WTC11 (cell line): Measurements from ENCODE around the gene PER3. TPM values are rescaled to one million over a fixed set of nuclear protein-coding genes. Genes with fewer than 3 reads are reported as not detected.

ENCODE experiments used
- ATAC-seq: fragments of 200-7000 bp; cut with Tn5 transposase; 2 replicates; pipeline ENCODE4 v1.10.0; 2021; ENCODE audit warnings: mild to moderate bottlenecking, moderate library complexity
- CTCF ChIA-PET: fragments of 300-600 bp; sonication (Branson Sonifier 250); formaldehyde crosslinking; loops from one replicate; lab custom pipeline; 2021; ENCODE audit warnings: antibody characterized with exemption; lab: Charles Lee
- POLR2A ChIA-PET: fragments of 350-600 bp; sonication (Branson Sonifier 250); formaldehyde crosslinking; loops from one replicate; lab custom pipeline; 2021; ENCODE audit warnings: antibody characterized with exemption; lab: Charles Lee
- DNase-seq: peaks from one replicate; pipeline ENCODE4 v3.0.0; 2021; ENCODE audit warnings: low spot score
- H3K27ac Mint-ChIP-seq: 2 replicates; pipeline ENCODE4 v1.8.0; 2021; ENCODE audit warnings: mixed read lengths
- H3K27me3 Mint-ChIP-seq: 2 replicates; pipeline ENCODE4 v1.8.0; 2021; ENCODE audit warnings: low read depth, mild to moderate bottlenecking, moderate library complexity, mixed read lengths
- H3K36me3 Mint-ChIP-seq: 2 replicates; pipeline ENCODE4 v1.8.0; 2021; ENCODE audit warnings: mixed read lengths
- H3K4me1 Mint-ChIP-seq: 2 replicates; pipeline ENCODE4 v1.8.0; 2022; ENCODE audit warnings: mixed read lengths
- H3K4me3 Mint-ChIP-seq: 2 replicates; pipeline ENCODE4 v1.8.0; 2021; ENCODE audit warnings: mild to moderate bottlenecking, moderate library complexity, mixed read lengths
- H3K9me3 Mint-ChIP-seq: 2 replicates; pipeline ENCODE4 v1.8.0; 2021; ENCODE audit warnings: mixed read lengths
- CREB1 ChIP-seq: sonication (generic); formaldehyde crosslinking; IDR thresholded peaks from 2 replicates; pipeline ENCODE4 v1.8.0; 2023; ENCODE audit warnings: mild to moderate bottlenecking, missing genetic modification reagents
- HMGA2 ChIP-seq: fragments of 250-450 bp; sonication (Bioruptor Pico); IDR thresholded peaks from 2 replicates; pipeline ENCODE4 v1.4.0; 2021; ENCODE audit warnings: mild to moderate bottlenecking, moderate library complexity
- JAZF1 ChIP-seq: fragments of 250-450 bp; sonication (Bioruptor Pico); IDR thresholded peaks from 2 replicates; pipeline ENCODE4 v1.9.0; 2021; ENCODE audit warnings: moderate library complexity, mild to moderate bottlenecking, inconsistent platforms
- JUN ChIP-seq: sonication (generic); formaldehyde crosslinking; IDR thresholded peaks from 2 replicates; pipeline ENCODE4 v1.8.0; 2023; ENCODE audit warnings: mild to moderate bottlenecking, missing genetic modification reagents
- MXD4 ChIP-seq: fragments of 250-450 bp; sonication (Bioruptor Pico); IDR thresholded peaks from 2 replicates; pipeline ENCODE4 v1.8.0; 2021; ENCODE audit warnings: mild to moderate bottlenecking, moderate library complexity, borderline replicate concordance
- NR1H2 ChIP-seq: sonication (generic); formaldehyde crosslinking; IDR thresholded peaks from 2 replicates; pipeline ENCODE4 v1.9.0; 2021; ENCODE audit warnings: mild to moderate bottlenecking, moderate library complexity, missing genetic modification reagents
- SMAD3 ChIP-seq: sonication (generic); formaldehyde crosslinking; IDR thresholded peaks from 2 replicates; pipeline ENCODE4 v1.8.0; 2022; ENCODE audit warnings: missing genetic modification reagents, mild to moderate bottlenecking, borderline replicate concordance
- SOX15 ChIP-seq: fragments of 250-450 bp; sonication (Bioruptor Pico); IDR thresholded peaks from 2 replicates; pipeline ENCODE4 v1.9.0; 2021; ENCODE audit warnings: mild to moderate bottlenecking
- TEAD4 ChIP-seq: sonication (generic); formaldehyde crosslinking; IDR thresholded peaks from 2 replicates; pipeline ENCODE4 v1.8.0; 2022; ENCODE audit warnings: mild to moderate bottlenecking, missing genetic modification reagents
- ZNF416 ChIP-seq: fragments of 250-450 bp; sonication (Bioruptor Pico); IDR thresholded peaks from 2 replicates; pipeline ENCODE4 v1.9.0; 2021; ENCODE audit warnings: mild to moderate bottlenecking, inconsistent platforms
- total RNA-seq: library from RNA; stranded (reverse); gene quantifications from 3 replicates; pipeline ENCODE4 v1.2.3, GENCODE V29; 2021
- TF ChIP-seq, protein P1 (sequence below): sonication (generic); formaldehyde crosslinking; IDR thresholded peaks from 2 replicates; pipeline ENCODE4 v1.8.1; 2023; ENCODE audit warnings: mild to moderate bottlenecking, missing genetic modification reagents, moderate library complexity
- TF ChIP-seq, protein P2 (sequence below): sonication (generic); formaldehyde crosslinking; IDR thresholded peaks from 2 replicates; pipeline ENCODE4 v1.8.1; 2023; ENCODE audit warnings: mild to moderate bottlenecking, missing genetic modification reagents
- TF ChIP-seq, protein P3 (sequence below): fragments of 250-450 bp; sonication (Bioruptor Pico); conservative IDR thresholded peaks from 2 replicates; pipeline ENCODE4 v1.9.0; 2021; ENCODE audit warnings: mild to moderate bottlenecking
- TF ChIP-seq, protein P4 (sequence below): sonication (generic); formaldehyde crosslinking; conservative IDR thresholded peaks from 2 replicates; pipeline ENCODE4 v1.8.1; 2022; ENCODE audit warnings: mild to moderate bottlenecking, missing genetic modification reagents
- TF ChIP-seq, protein P5 (sequence below): sonication (generic); formaldehyde crosslinking; IDR thresholded peaks from 2 replicates; pipeline ENCODE4 v1.8.1; 2022; ENCODE audit warnings: mild to moderate bottlenecking, missing genetic modification reagents, moderate library complexity, borderline replicate concordance
- TF ChIP-seq, protein P6 (sequence below): sonication (generic); formaldehyde crosslinking; IDR thresholded peaks from 2 replicates; pipeline ENCODE4 v1.8.1; 2022; ENCODE audit warnings: low read depth, missing genetic modification reagents, borderline replicate concordance
- TF ChIP-seq, protein P7 (sequence below): fragments of 250-450 bp; sonication (Bioruptor Pico); IDR thresholded peaks from 2 replicates; pipeline ENCODE4 v1.9.0; 2021; ENCODE audit warnings: mild to moderate bottlenecking
- TF ChIP-seq, protein P8 (sequence below): sonication (generic); formaldehyde crosslinking; IDR thresholded peaks from 2 replicates; pipeline ENCODE4 v1.8.0; 2022; ENCODE audit warnings: mild to moderate bottlenecking, missing genetic modification reagents

The PER3 gene
- total RNA-seq, 1 experiment from 2014 or later, result 8.5 TPM

DNA sequence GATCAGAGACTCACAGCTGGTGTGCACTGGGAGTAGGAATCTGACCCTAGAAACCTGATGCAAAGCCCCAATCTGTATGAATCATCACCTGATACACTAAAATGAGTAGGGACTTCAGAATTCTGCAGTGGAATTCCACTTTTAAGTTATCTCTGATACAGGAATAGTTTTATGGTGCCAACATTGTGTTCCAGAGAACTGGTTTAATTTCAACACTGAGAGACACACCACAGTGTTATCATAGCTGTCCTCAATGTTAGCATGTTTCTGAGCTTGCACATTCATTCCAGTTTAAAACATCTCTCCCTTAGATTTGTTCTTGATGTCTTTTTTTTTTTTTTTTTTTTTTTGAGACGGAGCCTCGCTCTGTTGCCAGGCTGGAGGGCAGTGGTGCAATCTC is 61.7 kb downstream of the PER3 start:
- TF ChIP-seq ZNF416 (CRISPR knock-in tag), result no peak
- no peak for TF ChIP-seq JAZF1 (CRISPR knock-in tag)
- TF ChIP-seq TEAD4 (CRISPR knock-in tag), result no peak
- no peak overlapping the region for H3K27ac Mint-ChIP-seq
- no peaks in the 10 kb centered on the region for H3K27me3 Mint-ChIP-seq
- POLR2A ChIA-PET, result no interaction called here
- CTCF ChIA-PET, result interaction anchor here (0.9 to 1.7 kb wide), 3 partner anchors 38 to 176 kb away, joined by 3 to 4 read pairs (median 3); no protein-coding TSS in a partner anchor
- H3K4me1 Mint-ChIP-seq, result no peaks in the 10 kb centered on the region
- no peak for DNase-seq
- no peak overlapping the region for H3K4me3 Mint-ChIP-seq
- ATAC-seq, result no peak
- H3K9me3 Mint-ChIP-seq, result no peaks in the 10 kb centered on the region
- 0 out of 2 replicates have a peak, but pooled peaks cover 3% of the 10 kb centered on the region for H3K36me3 Mint-ChIP-seq

DNA sequence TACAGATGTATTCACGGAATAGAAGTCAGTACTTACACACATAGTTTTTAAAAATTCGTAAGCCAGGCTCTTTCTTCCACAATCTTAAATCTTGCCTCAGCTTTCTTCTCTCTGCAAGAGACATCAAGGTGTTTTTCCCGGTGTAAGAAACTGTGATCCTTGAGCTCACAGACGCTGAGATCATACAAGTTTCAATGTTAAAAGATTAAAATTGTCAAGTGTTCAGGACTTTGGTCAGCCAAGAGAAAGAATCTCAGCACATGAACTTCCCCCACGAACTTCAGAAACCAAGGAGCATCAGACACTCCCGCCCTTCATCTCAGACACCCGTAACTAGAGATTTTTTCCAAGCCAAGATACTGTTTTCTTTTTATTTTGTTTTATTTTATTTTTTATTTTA is 62.6 kb downstream of the PER3 start:
- H3K27me3 Mint-ChIP-seq, result no peaks in the 10 kb centered on the region
- no peak for ATAC-seq
- POLR2A ChIA-PET, result no interaction called here
- no peak overlapping the region for H3K27ac Mint-ChIP-seq
- no peaks in the 10 kb centered on the region; the same call in 1 of the 2 replicates for H3K4me1 Mint-ChIP-seq
- H3K4me3 Mint-ChIP-seq, result no peak overlapping the region
- CTCF ChIA-PET, result interaction anchor here (1.3 to 1.7 kb wide), 2 partner anchors 38 to 177 kb away, joined by 3 to 4 read pairs; no protein-coding TSS in a partner anchor
- H3K9me3 Mint-ChIP-seq, result no peaks in the 10 kb centered on the region
- H3K36me3 Mint-ChIP-seq, result no peaks in the 10 kb centered on the region
- TF ChIP-seq, protein P1, sequence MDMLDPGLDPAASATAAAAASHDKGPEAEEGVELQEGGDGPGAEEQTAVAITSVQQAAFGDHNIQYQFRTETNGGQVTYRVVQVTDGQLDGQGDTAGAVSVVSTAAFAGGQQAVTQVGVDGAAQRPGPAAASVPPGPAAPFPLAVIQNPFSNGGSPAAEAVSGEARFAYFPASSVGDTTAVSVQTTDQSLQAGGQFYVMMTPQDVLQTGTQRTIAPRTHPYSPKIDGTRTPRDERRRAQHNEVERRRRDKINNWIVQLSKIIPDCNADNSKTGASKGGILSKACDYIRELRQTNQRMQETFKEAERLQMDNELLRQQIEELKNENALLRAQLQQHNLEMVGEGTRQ (CRISPR knock-in tag), result no peak
- 0 out of 2 replicates have a peak, but pooled peaks have one; percentile 47 for TF ChIP-seq HMGA2 (CRISPR knock-in tag)
- no peak for DNase-seq

DNA sequence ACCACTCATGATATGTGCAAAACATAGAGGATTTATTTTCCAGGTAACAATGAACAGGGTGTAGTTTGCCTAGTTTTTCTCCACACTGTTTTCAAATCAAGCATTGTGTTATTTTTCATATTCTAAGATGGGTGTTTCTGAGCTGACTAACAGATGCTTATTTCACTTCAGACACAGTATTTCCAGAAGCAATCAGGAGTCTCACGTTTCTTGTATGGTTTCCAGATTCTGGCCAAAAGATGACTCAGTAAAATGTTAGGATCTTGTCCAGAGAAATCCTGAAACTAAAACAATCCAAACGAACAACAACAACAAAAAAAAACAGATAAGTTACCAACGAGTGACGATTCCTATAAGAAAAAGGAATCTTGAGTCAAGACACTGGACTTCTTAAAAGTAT is 63.5 kb downstream of the PER3 start:
- Mint-ChIP-seq H3K4me3 (no peak overlapping the region), H3K36me3 (no peaks in the 10 kb centered on the region), H3K27ac (no peak overlapping the region), H3K27me3 (no peaks in the 10 kb centered on the region), H3K4me1 (peaks cover 2% of the 10 kb centered on the region), H3K9me3 (no peaks in the 10 kb centered on the region)
- ATAC-seq (no peak), DNase-seq (no peak)
- POLR2A ChIA-PET, result no interaction called here
- CTCF ChIA-PET, result interaction anchor here (1.5 to 1.7 kb wide), 2 partner anchors 39 to 178 kb away, joined by 3 to 4 read pairs; no protein-coding TSS in a partner anchor
- TF ChIP-seq SOX15 (CRISPR knock-in tag) (no peak), JUN (CRISPR knock-in tag) (no peak), NR1H2 (CRISPR knock-in tag) (no peak), CREB1 (CRISPR knock-in tag) (no peak), MXD4 (CRISPR knock-in tag) (no peak), SMAD3 (no peak)
- TF ChIP-seq, protein P1 (CRISPR knock-in tag), result no peak
- TF ChIP-seq, protein P2, sequence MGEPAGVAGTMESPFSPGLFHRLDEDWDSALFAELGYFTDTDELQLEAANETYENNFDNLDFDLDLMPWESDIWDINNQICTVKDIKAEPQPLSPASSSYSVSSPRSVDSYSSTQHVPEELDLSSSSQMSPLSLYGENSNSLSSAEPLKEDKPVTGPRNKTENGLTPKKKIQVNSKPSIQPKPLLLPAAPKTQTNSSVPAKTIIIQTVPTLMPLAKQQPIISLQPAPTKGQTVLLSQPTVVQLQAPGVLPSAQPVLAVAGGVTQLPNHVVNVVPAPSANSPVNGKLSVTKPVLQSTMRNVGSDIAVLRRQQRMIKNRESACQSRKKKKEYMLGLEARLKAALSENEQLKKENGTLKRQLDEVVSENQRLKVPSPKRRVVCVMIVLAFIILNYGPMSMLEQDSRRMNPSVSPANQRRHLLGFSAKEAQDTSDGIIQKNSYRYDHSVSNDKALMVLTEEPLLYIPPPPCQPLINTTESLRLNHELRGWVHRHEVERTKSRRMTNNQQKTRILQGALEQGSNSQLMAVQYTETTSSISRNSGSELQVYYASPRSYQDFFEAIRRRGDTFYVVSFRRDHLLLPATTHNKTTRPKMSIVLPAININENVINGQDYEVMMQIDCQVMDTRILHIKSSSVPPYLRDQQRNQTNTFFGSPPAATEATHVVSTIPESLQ (CRISPR knock-in tag), result no peak
- TF ChIP-seq, protein P3, sequence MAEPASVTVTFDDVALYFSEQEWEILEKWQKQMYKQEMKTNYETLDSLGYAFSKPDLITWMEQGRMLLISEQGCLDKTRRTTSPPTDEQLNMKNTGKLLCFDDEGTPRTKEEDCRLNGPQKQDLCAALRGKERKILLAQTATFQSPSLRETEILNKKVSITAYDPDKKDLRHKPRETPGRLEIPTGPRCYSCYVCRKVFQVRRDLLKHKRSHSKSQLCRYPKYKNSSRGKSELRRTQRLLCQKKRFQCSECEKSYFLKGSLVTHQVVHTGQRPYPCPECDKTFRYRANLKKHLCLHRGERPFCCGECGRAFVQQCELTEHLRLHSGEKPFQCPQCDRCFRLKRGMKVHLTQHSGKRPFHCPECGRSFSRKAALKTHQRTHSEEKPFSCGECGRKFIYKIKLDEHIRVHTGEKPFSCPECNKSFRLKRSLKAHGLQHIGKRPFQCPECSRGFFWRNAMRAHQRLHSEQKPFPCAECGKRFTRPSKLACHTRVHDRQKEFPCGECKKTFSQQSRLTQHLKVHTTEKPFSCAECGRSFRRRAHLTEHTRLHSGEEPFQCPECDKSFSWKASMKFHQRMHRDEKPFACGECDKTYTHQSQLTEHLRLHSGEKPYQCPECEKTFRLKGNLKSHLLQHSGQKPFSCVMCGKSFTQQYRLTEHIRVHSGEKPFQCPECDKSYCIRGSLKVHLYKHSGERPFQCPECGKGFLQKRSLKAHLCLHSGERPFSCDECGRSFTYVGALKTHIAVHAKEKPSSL, result no peak
- TF ChIP-seq, protein P4, sequence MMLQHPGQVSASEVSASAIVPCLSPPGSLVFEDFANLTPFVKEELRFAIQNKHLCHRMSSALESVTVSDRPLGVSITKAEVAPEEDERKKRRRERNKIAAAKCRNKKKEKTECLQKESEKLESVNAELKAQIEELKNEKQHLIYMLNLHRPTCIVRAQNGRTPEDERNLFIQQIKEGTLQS (CRISPR knock-in tag), result no peak
- TF ChIP-seq, protein P5, sequence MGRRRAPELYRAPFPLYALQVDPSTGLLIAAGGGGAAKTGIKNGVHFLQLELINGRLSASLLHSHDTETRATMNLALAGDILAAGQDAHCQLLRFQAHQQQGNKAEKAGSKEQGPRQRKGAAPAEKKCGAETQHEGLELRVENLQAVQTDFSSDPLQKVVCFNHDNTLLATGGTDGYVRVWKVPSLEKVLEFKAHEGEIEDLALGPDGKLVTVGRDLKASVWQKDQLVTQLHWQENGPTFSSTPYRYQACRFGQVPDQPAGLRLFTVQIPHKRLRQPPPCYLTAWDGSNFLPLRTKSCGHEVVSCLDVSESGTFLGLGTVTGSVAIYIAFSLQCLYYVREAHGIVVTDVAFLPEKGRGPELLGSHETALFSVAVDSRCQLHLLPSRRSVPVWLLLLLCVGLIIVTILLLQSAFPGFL, result no peak
- TF ChIP-seq, protein P6, sequence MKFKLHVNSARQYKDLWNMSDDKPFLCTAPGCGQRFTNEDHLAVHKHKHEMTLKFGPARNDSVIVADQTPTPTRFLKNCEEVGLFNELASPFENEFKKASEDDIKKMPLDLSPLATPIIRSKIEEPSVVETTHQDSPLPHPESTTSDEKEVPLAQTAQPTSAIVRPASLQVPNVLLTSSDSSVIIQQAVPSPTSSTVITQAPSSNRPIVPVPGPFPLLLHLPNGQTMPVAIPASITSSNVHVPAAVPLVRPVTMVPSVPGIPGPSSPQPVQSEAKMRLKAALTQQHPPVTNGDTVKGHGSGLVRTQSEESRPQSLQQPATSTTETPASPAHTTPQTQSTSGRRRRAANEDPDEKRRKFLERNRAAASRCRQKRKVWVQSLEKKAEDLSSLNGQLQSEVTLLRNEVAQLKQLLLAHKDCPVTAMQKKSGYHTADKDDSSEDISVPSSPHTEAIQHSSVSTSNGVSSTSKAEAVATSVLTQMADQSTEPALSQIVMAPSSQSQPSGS (CRISPR knock-in tag), result no peak
- TF ChIP-seq, protein P7, sequence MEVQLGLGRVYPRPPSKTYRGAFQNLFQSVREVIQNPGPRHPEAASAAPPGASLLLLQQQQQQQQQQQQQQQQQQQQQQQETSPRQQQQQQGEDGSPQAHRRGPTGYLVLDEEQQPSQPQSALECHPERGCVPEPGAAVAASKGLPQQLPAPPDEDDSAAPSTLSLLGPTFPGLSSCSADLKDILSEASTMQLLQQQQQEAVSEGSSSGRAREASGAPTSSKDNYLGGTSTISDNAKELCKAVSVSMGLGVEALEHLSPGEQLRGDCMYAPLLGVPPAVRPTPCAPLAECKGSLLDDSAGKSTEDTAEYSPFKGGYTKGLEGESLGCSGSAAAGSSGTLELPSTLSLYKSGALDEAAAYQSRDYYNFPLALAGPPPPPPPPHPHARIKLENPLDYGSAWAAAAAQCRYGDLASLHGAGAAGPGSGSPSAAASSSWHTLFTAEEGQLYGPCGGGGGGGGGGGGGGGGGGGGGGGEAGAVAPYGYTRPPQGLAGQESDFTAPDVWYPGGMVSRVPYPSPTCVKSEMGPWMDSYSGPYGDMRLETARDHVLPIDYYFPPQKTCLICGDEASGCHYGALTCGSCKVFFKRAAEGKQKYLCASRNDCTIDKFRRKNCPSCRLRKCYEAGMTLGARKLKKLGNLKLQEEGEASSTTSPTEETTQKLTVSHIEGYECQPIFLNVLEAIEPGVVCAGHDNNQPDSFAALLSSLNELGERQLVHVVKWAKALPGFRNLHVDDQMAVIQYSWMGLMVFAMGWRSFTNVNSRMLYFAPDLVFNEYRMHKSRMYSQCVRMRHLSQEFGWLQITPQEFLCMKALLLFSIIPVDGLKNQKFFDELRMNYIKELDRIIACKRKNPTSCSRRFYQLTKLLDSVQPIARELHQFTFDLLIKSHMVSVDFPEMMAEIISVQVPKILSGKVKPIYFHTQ (CRISPR knock-in tag), result no peak
- TF ChIP-seq, protein P8, sequence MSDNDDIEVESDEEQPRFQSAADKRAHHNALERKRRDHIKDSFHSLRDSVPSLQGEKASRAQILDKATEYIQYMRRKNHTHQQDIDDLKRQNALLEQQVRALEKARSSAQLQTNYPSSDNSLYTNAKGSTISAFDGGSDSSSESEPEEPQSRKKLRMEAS (CRISPR knock-in tag), result no peak
